Stimulated activated naive CD4-positive, alpha-beta T cell treated with Interleukin-2 at 50 U/mL for 16 hours (primary cell): ENCODE measurements around the gene NDE1.
"Not testable (repeated sequence)": the region's sequence is repeated elsewhere in the genome, so short reads cannot be mapped to it uniquely, and the experiment has no call there.

Experiments
- DNase-seq: peaks from one replicate; lab custom pipeline; 2025; lab: John Stamatoyannopoulos, UW

NDE1 gene

GRCh38 chr16:15701367-15701766 lies 51.3 kb downstream of the NDE1 start:
- no peak for DNase-seq

DNA sequence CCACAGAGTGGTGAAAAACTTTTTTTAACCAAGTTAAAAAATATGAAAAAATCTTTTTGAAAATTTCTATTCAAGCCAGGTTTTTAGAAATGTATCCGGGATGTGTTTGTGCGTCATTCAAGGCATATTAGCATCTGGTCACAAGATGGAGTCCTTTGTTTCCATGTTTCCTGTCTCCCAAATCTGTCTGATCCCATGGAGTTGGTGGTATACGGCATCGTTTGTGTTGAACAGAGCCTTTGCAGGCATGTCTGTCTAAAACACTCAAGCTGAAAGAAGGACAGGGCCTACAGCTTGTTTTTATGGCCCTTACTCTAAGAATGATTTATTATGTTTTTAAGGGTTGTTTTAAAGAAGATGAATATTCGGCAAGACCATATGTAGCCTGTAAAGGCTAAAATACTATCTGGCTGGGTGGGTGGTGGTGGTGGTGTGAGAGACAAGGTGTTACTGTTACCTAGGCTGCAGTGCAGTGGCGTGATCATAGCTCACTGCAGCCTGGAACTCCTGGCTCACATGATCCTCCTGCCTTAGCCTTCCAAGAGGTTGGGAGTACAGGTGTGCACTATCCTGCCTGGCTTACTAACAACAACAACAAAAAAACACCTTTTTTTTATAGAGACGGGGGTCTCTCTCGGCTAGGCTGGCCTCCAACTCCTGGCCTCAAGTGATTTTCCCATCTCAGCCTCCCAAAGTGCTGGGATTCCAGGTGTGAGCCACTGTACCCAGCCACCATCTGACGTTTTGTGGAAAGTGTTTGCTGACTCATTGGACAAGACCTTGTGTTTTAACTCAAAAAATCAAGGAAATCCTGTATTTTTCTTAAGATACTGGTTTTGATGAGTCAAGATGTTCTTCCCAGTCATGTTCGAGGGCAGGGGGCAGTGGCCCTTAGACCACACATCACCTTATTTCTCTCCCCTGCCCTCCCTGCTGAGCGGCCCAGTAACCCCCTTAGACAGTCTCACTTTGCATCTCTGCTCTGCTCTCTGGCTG lies 52.2 kb downstream of the NDE1 start:
- no peak for DNase-seq

DNA sequence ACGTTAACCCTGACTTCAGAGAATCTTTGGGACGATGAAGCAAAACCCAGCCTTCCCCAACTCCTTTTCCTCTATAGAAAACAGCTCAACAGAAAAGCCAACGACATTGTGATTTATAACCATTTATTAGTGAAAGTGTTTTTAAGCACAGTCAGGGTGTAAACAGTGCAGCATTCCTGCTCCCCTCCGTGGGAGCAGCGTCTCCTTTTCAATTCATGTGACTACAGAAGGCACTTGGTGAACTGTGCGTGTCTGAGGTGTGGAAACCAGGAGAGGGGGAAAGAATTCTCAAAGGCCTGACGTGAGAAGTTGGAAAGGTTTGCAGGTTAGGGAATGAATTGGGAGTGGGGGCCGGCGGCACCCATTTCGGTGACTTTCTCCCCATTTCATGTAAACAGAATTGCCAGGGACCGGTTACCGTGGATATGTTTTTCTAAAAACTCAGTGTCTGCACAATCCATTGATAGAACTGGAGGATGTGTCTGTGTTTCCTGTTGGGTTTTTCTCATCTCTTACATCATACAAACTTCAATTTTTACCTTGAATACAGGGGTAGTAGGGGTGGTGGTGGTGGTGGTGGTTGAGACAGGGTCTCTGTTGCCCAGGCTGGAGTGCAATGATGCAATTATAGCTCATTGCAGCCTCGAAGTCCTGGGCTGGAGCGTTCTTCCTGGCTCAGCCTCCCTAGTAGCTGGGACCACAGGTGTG lies 53.1 kb downstream of the NDE1 start:
- no peak for DNase-seq

- peak; percentile 63 for DNase-seq
Observed at GRCh38 chr16:15704545-15704987, 54.5 kb downstream of the NDE1 start.

DNA sequence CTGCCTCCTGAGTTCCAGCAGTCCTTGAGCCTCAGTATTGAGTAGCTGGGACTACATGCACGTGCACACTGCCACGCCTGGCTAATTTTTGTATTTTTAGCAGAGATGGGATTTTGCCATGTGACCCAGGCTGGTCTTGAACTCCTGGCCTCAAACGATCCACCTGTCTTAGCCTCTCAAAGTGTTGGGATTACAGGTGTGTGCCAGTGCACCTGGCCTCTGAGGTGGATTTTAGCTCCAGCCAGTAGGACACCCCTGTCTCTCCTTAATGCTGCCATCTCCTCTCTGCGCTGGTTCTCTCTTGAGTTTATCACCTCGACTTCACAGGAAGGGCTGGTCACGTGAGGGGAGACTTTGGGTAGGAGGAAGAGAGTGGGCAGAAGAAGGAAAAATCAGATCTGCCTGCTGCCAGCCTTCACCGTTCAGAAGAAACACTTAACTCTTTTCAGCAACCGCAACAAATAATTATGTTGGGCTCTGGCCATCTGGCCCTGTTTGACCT lies 55.1 kb downstream of the NDE1 start:
- DNase-seq: no peak

DNA sequence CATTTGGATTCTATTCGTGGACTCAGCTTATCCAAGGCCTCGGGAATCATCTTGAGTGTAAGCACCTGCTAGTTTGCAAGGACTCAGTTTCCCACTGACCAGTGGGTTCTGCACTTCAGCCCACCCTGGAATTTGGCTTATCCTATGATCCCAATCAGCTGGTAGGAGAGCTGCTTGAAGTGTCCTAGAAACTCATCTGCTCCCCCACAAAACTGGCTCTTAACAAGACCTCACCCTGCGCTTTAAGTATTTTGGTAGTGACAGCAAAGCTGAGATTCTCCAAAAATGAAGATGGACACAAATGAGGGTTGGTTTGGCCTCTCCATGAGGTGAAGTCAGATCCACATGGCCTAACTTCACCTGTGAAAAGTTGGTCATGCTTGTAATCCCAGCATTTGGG lies 57.3 kb downstream of the NDE1 start:
- no peak for DNase-seq

DNA sequence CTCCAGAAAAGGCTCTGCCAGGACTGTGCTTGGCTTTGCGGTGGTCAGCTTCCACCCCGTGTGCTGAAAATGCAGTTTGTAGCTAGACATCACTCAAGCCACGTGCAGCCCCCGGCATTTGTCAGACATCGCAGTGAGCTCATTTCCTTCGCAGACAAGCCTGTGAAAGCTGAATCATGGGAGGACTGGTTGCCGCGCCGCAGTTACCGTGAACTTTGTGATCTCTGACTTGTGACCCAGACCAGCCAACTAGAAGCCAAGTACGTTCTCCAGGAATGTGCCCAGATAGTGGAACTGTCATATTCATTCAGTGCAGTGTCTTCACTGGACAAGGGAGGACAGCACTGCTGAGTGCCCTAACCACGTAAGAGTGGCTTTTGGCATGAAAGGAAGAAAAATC lies 58.1 kb downstream of the NDE1 start:
- no peak for DNase-seq

GRCh38 chr16:15708997-15709396 lies 59.0 kb downstream of the NDE1 start:
- no peak for DNase-seq

DNA sequence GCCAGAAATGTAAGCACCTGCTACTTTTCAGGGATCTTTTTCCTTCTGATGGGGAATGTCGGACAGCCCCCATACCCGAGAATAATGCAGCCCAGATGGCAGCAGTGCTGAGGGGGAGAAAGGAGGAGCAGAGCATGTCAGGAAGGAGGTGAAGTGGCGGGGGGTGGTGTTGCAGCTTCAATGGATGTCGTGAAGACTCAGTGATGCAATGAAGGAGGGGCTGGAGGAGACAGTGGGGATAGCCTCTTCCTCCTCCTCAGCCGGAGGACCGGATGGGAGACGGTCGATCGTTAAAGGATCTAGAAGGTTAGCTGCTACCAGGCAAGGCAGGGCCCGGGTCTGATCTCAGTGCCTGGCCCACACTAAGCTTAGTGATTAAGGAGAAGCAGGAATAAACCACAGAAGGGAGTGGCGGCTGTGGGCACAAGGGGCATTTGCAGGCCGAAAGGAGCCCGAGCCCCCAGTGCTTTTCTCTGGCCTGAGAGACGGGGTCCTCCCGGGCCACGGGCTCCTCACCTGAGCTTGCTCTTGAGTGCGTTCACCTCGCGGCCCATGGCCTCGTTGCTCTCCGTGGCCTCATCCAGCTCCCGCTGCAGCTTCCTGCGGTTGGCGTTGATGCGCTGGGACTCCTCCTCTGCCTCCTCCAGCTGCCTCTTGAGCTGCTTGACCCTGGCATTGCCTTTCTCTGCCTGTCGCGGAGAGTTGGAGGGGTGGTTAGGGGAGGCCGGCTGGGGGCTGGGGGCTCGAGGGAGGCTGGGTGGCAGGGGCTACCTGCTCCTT lies 64.5 kb downstream of the NDE1 start:
- DNase-seq: no peak

DNA sequence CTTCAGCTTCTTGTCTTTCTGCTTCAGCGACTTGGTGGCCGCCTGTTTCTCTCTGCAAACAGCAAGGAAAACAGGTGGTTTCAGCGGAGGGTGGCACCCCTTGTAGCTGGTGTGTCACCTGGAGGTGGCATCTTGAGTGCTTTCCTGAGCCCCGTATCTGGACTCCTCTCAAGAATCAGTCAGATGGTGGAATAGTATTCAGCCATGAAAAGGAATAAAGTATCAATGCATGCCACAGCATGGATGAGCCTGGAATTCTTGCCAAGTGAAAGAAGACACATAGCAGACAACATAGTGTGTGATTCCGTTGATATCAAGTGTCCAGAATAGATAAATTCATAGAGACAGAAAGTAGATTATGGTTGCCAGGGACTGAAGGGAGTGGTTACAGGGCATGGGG lies 65.2 kb downstream of the NDE1 start:
- DNase-seq: no peak

GRCh38 chr16:15716694-15717447 lies 66.8 kb downstream of the NDE1 start:
- DNase-seq: no peak

DNA sequence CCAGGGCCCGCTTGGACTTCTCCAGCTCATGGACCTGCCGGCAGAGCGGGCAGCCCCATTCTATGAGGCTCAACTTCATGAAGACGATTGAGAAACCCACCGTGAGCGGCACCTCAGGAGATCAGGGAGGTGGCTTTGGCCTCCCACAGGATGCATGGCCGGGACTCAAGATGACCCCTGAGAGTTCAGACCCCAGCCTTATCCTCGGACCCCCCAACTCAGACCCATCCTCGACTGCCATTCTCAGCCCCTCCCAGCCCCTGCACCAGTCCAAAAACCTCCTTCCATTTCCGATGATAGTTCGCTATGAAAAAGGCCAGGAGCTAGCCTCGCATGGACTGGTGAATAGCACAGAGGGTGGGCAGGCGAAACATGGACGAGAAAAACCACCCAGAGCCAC lies 71.0 kb downstream of the NDE1 start:
- no peak for DNase-seq

GRCh38 chr16:15723808-15724207 lies 73.8 kb downstream of the NDE1 start:
- DNase-seq: no peak

DNA sequence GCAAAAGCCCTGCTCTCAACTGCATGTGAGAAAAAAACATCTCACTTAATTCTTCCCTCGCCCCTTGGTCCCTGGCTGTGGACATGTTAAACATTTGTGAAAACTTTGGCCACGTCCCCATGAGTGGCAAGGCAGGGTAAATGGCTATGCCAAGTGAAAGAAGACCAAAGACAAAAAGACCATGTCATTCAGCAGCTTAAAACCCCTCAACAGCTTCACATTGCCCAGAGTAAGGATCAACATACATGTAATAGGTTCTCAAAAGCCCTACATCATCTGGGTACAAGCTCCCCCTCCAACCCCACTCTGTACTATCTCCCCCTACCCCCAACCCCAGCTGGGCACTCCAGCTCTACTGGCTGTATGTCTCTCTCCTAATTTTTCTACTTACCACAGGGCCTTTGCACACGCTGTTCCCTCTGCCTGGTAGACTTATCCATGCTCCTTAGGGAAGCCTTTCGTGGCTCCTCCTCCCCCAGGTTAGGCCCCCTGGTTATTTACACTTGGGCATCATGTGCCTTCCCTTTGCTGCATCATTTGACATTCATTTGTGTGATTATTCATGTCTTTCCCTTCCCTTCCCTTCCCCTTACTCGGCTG lies 75.7 kb downstream of the NDE1 start:
- no peak for DNase-seq

DNA sequence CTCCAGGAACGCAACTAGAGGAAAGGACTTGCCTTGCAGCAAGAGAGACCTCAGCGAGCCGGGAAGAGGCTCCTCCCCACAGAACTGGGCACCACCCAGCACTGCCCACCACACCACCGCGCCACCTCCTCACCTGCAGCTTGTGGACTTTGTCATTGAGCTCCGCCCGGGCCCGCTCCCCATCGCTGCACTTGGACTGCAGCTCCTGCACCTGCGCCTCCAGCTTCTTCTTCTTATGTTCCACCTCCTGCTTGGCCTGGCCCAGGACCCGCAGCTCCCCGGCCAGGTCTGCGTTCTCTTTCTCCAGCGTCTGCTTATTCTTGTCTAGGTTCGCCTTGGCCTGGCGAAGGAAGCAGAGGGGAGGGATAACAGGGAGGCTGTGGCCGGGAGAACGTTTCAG lies 76.7 kb downstream of the NDE1 start:
- no peak for DNase-seq

DNA sequence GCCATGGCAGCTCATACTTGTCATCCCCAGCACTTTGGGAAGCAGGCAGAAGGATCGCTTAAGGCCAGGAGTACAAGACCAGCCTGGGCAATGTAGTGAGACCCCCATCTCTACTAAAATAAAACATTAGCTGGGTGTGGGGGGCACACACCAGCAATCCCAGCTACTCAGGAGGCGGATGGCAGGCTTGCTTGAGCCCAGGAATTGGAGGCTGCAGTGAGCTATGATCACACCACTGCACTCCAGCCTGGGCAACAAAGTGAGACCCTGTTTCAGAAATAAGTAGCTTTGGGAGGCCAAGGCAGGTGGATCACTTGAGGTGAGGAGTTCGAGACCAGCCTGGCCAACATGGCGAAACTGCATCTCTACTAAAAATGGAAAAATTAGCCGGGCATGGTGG lies 77.7 kb downstream of the NDE1 start:
- not testable (repeated sequence) for DNase-seq

- DNase-seq: no peak
Observed at GRCh38 chr16:15729152-15729551, 79.1 kb downstream of the NDE1 start.

DNA sequence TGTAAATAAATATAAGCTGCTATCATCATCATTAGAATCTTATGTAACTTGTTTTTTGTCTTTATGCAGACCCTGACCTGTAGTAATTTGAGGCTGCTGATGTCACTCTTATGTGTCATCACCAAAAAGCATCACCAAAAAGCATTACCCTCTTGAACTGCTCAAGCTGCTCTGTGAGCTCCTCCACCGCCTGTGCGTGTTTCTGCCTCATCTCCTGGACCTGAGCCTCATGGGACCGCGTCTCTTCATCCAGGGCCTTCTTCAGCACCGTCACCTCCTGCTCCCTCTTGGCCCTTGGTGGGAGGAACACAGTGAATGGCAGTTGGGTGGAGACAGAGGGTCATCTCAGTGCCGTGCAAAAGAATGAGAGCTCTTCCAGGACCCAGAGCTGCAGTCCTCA lies 82.4 kb downstream of the NDE1 start:
- DNase-seq: no peak

GRCh38 chr16:15735610-15736009 lies 85.6 kb downstream of the NDE1 start:
- DNase-seq: no peak

GRCh38 chr16:15736529-15736928 lies 86.5 kb downstream of the NDE1 start:
- DNase-seq: no peak

GRCh38 chr16:15737140-15737644 lies 87.1 kb downstream of the NDE1 start:
- no peak for DNase-seq
